ENCODE measurements around the gene FCGR3B.
A peak's percentile ranks its signal among the peaks of the same experiment; 100 is the strongest.

The FCGR3B gene

DNA sequence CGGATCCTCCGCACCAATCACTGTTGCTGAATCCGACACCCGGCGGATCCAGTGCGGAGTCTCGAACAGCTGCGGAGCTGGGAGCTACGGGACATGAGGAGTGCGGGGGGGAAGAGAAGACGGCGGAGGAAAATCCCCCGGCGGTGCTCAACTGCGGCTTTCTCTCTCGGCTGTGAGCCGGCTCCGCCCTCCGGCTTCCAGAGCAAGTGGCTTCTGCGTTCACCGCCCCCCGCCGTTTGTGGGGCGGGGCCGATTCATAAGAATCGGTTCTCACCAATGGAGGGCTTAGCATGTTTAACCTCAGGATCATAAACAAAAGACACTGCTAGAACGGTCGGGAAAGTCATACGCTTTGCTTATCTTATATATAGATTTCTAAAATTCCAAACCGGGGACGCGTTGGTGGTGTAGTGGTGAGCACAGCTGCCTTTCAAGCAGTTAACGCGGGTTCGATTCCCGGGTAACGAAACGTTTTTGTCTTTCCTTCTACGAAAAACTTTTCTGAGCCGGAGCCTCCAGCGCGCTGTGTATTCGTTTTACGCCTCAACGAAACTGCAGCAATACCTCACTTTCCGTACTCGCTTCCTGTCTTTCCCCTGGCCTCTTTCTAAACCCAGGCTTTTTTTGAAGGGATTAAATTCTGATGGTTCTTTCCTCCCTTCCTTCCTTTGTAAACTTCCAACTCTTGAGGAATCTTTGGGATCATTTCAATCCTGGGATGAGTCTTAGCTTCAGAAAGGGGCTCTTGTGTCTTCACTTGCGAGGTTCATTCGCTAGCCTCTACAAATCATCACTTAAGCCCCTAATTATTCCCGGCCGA lies 18.4 kb downstream of the FCGR3B start (continued):
- TF ChIP-seq ZNF391 (tag by site-specific recombination; IDR thresholded peaks at IDR 0.05; ENCODE audit: borderline replicate concordance, low read depth) (peak; percentile 89; the same call in 1 of the 2 replicates), ZNF324 (tag by site-specific recombination; IDR thresholded peaks at IDR 0.05) (0 out of 2 replicates have a peak, but pooled peaks have one; percentile 52), ZNF350 (tag by site-specific recombination; IDR thresholded peaks at IDR 0.05) (peak; percentile 87), ZNF394 (tag by site-specific recombination; IDR thresholded peaks at IDR 0.05; ENCODE audit: borderline replicate concordance) (peak; percentile 67; the same call in 1 of the 2 replicates), ZNF76 (tag by site-specific recombination; IDR thresholded peaks at IDR 0.05; ENCODE audit: borderline replicate concordance, low read depth) (peak; percentile 49; the same call in 1 of the 2 replicates), FEZF1 (tag by site-specific recombination; IDR thresholded peaks at IDR 0.05) (0 out of 2 replicates have a peak, but pooled peaks have one; percentile 22), ZNF623 (tag by site-specific recombination; IDR thresholded peaks at IDR 0.05) (peak; percentile 18; the same call in 1 of the 2 replicates), SP7 (tag by site-specific recombination; IDR thresholded peaks at IDR 0.05) (peak; percentile 65), SP3 (tag by site-specific recombination; IDR thresholded peaks at IDR 0.05) (peak; percentile 54), ZBTB17 (tag by site-specific recombination; IDR thresholded peaks at IDR 0.05) (peak; percentile 17), ZNF660 (tag by site-specific recombination; IDR thresholded peaks at IDR 0.05) (peak; percentile 95), YY1 (tag by site-specific recombination; IDR thresholded peaks at IDR 0.05) (peak; percentile 34; the same call in 1 of the 2 replicates), ZNF366 (tag by site-specific recombination; conservative IDR thresholded peaks at IDR 0.05) (peak; percentile 79), ZBTB21 (tag by site-specific recombination; IDR thresholded peaks at IDR 0.05) (0 out of 2 replicates have a peak, but pooled peaks have one; percentile 30), ZFP69B (tag by site-specific recombination; IDR thresholded peaks at IDR 0.05) (peak; percentile 67; the same call in 1 of the 2 replicates)
- TF ChIP-seq, protein P1, sequence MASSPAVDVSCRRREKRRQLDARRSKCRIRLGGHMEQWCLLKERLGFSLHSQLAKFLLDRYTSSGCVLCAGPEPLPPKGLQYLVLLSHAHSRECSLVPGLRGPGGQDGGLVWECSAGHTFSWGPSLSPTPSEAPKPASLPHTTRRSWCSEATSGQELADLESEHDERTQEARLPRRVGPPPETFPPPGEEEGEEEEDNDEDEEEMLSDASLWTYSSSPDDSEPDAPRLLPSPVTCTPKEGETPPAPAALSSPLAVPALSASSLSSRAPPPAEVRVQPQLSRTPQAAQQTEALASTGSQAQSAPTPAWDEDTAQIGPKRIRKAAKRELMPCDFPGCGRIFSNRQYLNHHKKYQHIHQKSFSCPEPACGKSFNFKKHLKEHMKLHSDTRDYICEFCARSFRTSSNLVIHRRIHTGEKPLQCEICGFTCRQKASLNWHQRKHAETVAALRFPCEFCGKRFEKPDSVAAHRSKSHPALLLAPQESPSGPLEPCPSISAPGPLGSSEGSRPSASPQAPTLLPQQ (tag by site-specific recombination; IDR thresholded peaks at IDR 0.05): peak; percentile 34; the same call in 1 of the 2 replicates
- TF ChIP-seq, protein P2, sequence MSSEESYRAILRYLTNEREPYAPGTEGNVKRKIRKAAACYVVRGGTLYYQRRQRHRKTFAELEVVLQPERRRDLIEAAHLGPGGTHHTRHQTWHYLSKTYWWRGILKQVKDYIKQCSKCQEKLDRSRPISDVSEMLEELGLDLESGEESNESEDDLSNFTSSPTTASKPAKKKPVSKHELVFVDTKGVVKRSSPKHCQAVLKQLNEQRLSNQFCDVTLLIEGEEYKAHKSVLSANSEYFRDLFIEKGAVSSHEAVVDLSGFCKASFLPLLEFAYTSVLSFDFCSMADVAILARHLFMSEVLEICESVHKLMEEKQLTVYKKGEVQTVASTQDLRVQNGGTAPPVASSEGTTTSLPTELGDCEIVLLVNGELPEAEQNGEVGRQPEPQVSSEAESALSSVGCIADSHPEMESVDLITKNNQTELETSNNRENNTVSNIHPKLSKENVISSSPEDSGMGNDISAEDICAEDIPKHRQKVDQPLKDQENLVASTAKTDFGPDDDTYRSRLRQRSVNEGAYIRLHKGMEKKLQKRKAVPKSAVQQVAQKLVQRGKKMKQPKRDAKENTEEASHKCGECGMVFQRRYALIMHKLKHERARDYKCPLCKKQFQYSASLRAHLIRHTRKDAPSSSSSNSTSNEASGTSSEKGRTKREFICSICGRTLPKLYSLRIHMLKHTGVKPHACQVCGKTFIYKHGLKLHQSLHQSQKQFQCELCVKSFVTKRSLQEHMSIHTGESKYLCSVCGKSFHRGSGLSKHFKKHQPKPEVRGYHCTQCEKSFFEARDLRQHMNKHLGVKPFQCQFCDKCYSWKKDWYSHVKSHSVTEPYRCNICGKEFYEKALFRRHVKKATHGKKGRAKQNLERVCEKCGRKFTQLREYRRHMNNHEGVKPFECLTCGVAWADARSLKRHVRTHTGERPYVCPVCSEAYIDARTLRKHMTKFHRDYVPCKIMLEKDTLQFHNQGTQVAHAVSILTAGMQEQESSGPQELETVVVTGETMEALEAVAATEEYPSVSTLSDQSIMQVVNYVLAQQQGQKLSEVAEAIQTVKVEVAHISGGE (tag by site-specific recombination; conservative IDR thresholded peaks at IDR 0.05; ENCODE audit: low read depth): 0 out of 2 replicates have a peak, but pooled peaks have one; percentile 19
- TF ChIP-seq, protein P3, sequence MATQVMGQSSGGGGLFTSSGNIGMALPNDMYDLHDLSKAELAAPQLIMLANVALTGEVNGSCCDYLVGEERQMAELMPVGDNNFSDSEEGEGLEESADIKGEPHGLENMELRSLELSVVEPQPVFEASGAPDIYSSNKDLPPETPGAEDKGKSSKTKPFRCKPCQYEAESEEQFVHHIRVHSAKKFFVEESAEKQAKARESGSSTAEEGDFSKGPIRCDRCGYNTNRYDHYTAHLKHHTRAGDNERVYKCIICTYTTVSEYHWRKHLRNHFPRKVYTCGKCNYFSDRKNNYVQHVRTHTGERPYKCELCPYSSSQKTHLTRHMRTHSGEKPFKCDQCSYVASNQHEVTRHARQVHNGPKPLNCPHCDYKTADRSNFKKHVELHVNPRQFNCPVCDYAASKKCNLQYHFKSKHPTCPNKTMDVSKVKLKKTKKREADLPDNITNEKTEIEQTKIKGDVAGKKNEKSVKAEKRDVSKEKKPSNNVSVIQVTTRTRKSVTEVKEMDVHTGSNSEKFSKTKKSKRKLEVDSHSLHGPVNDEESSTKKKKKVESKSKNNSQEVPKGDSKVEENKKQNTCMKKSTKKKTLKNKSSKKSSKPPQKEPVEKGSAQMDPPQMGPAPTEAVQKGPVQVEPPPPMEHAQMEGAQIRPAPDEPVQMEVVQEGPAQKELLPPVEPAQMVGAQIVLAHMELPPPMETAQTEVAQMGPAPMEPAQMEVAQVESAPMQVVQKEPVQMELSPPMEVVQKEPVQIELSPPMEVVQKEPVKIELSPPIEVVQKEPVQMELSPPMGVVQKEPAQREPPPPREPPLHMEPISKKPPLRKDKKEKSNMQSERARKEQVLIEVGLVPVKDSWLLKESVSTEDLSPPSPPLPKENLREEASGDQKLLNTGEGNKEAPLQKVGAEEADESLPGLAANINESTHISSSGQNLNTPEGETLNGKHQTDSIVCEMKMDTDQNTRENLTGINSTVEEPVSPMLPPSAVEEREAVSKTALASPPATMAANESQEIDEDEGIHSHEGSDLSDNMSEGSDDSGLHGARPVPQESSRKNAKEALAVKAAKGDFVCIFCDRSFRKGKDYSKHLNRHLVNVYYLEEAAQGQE (tag by site-specific recombination; IDR thresholded peaks at IDR 0.05): peak; percentile 34; the same call in 1 of the 2 replicates
- TF ChIP-seq, protein P4, sequence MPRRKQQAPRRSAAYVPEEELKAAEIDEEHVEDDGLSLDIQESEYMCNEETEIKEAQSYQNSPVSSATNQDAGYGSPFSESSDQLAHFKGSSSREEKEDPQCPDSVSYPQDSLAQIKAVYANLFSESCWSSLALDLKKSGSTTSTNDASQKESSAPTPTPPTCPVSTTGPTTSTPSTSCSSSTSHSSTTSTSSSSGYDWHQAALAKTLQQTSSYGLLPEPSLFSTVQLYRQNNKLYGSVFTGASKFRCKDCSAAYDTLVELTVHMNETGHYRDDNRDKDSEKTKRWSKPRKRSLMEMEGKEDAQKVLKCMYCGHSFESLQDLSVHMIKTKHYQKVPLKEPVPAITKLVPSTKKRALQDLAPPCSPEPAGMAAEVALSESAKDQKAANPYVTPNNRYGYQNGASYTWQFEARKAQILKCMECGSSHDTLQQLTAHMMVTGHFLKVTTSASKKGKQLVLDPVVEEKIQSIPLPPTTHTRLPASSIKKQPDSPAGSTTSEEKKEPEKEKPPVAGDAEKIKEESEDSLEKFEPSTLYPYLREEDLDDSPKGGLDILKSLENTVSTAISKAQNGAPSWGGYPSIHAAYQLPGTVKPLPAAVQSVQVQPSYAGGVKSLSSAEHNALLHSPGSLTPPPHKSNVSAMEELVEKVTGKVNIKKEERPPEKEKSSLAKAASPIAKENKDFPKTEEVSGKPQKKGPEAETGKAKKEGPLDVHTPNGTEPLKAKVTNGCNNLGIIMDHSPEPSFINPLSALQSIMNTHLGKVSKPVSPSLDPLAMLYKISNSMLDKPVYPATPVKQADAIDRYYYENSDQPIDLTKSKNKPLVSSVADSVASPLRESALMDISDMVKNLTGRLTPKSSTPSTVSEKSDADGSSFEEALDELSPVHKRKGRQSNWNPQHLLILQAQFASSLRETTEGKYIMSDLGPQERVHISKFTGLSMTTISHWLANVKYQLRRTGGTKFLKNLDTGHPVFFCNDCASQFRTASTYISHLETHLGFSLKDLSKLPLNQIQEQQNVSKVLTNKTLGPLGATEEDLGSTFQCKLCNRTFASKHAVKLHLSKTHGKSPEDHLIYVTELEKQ (tag by site-specific recombination; IDR thresholded peaks at IDR 0.05; ENCODE audit: borderline replicate concordance): peak; percentile 20; the same call in 1 of the 2 replicates
- TF ChIP-seq, protein P5, sequence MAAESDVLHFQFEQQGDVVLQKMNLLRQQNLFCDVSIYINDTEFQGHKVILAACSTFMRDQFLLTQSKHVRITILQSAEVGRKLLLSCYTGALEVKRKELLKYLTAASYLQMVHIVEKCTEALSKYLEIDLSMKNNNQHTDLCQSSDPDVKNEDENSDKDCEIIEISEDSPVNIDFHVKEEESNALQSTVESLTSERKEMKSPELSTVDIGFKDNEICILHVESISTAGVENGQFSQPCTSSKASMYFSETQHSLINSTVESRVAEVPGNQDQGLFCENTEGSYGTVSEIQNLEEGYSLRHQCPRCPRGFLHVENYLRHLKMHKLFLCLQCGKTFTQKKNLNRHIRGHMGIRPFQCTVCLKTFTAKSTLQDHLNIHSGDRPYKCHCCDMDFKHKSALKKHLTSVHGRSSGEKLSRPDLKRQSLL (tag by site-specific recombination; IDR thresholded peaks at IDR 0.05): 0 out of 2 replicates have a peak, but pooled peaks have one; percentile 40
- TF ChIP-seq, protein P6, sequence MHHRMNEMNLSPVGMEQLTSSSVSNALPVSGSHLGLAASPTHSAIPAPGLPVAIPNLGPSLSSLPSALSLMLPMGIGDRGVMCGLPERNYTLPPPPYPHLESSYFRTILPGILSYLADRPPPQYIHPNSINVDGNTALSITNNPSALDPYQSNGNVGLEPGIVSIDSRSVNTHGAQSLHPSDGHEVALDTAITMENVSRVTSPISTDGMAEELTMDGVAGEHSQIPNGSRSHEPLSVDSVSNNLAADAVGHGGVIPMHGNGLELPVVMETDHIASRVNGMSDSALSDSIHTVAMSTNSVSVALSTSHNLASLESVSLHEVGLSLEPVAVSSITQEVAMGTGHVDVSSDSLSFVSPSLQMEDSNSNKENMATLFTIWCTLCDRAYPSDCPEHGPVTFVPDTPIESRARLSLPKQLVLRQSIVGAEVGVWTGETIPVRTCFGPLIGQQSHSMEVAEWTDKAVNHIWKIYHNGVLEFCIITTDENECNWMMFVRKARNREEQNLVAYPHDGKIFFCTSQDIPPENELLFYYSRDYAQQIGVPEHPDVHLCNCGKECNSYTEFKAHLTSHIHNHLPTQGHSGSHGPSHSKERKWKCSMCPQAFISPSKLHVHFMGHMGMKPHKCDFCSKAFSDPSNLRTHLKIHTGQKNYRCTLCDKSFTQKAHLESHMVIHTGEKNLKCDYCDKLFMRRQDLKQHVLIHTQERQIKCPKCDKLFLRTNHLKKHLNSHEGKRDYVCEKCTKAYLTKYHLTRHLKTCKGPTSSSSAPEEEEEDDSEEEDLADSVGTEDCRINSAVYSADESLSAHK (tag by site-specific recombination; IDR thresholded peaks at IDR 0.05): peak; percentile 35; the same call in 1 of the 2 replicates
